ENCODE measurements around the gene GNMT.

DNA sequence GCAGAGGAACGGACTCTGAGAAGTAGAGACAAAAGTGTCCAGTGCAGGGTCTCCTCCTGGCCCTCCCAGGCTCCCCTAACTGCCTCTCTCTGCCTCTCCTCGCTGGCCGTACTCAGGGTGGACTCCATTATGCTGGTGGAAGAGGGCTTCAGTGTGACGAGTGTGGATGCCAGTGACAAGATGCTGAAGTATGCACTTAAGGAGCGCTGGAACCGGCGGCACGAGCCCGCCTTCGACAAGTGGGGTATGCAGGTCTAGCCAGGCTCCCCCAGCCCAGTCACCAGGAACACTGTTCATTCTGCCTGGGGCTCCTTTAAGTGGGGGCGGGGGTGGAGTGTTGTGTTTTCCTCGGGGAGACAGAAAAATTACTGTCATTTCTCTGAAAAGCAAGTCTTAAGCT is 1.5 kb downstream of the GNMT start:
- TF ChIP-seq EZH2 (IDR thresholded peaks at IDR 0.05; ENCODE audit: borderline replicate concordance, insufficient read depth, low read depth, low read length, poor library complexity, severe bottlenecking), result no peak
- TF ChIP-seq, protein P1, sequence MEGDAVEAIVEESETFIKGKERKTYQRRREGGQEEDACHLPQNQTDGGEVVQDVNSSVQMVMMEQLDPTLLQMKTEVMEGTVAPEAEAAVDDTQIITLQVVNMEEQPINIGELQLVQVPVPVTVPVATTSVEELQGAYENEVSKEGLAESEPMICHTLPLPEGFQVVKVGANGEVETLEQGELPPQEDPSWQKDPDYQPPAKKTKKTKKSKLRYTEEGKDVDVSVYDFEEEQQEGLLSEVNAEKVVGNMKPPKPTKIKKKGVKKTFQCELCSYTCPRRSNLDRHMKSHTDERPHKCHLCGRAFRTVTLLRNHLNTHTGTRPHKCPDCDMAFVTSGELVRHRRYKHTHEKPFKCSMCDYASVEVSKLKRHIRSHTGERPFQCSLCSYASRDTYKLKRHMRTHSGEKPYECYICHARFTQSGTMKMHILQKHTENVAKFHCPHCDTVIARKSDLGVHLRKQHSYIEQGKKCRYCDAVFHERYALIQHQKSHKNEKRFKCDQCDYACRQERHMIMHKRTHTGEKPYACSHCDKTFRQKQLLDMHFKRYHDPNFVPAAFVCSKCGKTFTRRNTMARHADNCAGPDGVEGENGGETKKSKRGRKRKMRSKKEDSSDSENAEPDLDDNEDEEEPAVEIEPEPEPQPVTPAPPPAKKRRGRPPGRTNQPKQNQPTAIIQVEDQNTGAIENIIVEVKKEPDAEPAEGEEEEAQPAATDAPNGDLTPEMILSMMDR (IDR thresholded peaks at IDR 0.05), result no peak
